ENCODE data around the gene RPL10.

DNA sequence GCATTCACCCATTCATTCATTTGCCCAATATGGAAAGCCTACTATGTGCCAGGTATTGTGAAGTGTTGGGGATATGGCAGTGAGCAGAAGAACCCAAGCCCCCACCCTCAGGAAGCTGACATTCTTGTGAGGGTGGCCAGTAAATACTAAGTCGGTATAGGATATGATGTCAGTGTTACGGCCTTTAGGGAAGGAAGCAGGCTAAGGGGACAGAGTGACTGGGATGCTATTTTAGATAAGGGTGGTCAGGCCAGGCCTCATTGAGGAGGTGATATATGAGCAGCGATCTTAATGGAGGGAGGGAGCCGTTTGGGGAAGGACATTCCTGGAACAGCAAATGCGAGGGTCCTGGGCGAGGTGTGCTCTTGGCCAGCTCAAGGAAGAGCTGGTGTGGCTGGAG lies 32.3 kb downstream of the RPL10 start:
- TF ChIP-seq, protein P1, sequence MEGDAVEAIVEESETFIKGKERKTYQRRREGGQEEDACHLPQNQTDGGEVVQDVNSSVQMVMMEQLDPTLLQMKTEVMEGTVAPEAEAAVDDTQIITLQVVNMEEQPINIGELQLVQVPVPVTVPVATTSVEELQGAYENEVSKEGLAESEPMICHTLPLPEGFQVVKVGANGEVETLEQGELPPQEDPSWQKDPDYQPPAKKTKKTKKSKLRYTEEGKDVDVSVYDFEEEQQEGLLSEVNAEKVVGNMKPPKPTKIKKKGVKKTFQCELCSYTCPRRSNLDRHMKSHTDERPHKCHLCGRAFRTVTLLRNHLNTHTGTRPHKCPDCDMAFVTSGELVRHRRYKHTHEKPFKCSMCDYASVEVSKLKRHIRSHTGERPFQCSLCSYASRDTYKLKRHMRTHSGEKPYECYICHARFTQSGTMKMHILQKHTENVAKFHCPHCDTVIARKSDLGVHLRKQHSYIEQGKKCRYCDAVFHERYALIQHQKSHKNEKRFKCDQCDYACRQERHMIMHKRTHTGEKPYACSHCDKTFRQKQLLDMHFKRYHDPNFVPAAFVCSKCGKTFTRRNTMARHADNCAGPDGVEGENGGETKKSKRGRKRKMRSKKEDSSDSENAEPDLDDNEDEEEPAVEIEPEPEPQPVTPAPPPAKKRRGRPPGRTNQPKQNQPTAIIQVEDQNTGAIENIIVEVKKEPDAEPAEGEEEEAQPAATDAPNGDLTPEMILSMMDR (IDR thresholded peaks at IDR 0.05; ENCODE audit: low read length), result no peak
- TF ChIP-seq EZH2 (IDR thresholded peaks at IDR 0.05; ENCODE audit: borderline replicate concordance, low read length), result no peak

Data from OCI-LY1 (cell line).